Fibroblast of upper back skin (primary cell): ENCODE results near the gene ERVK3-1.
"Not testable (repeated sequence)": the region's sequence is repeated elsewhere in the genome, so short reads cannot be mapped to it uniquely, and the experiment has no call there.

Experiments
- DNase-seq: peaks from one replicate; pipeline ENCODE4 v3.0.0-alpha.2; 2013

ERVK3-1 gene, protein sequence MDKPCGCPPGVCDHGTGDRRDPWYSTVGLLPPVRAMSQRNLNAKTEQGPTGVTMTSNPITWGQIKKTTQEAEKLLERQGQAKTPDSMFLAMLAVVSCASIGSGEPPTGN

DNA sequence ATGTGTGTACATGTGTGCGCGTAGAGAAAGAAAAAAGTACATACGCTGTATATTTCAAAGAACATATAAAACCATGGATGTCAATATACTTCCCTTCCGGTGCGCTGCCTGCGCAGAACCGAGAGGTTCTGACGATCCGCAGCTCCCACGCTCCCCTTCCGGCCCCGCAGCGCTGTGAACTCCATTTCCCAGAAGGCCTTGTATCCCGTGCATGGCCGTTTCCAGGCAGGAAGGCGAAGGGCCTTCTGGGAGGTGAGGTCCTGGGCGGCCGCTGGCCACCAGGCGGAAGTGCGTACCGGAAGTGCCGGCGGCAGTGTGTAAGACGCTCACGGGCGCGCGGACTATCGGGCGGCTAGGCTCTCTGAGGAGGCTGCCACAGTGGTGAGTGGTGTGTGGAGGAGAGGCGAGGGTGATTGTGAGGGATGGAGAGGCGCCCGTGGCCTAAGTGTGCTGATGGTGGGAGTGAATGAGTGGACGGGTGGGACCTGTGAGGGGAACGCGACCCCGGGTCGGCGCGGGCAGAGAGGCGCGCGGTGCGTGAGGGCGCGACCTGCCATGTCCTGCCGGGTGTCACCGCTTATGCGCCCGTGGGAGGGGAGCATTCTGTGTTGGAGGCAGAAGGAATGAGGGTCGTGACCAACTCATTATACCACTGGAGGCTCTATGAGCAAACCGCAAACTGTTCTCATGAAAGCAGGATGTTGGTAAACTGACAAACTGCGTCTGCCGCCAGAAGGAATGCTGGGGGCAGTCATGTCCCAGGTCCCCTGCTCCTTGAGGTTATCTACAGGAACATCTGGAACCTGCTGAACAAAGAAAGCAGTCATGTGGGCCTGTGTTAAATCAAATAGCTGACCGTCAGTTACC is at the start of gene ERVK3-1:
ERVK3-1 (plus strand) TSS at position 313 of the 867 bp plus-strand sequence. CDS start 6,792 bp downstream, outside the sequence.
- DNase-seq: peak; percentile 96

DNA sequence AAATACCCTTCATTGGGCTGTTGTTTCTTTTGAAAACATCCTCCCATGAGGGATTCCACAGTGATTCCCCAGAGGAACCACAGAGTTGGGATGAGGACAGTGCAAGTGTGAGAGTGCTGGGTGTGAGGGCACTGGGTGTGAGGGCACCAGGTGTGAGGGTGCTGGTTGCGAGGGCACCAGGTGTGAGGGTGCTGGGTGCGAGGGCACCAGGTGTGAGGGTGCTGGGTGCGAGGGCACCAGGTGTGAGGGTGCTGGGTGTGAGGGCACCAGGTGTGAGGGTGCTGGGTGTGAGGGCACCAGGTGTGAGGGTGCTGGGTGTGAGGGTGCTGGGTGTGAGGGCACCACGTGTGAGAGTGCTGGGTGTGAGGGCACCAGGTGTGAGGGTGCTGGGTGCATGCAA is 46.9 kb upstream of the ERVK3-1 start:
- not testable (repeated sequence) for DNase-seq

DNA sequence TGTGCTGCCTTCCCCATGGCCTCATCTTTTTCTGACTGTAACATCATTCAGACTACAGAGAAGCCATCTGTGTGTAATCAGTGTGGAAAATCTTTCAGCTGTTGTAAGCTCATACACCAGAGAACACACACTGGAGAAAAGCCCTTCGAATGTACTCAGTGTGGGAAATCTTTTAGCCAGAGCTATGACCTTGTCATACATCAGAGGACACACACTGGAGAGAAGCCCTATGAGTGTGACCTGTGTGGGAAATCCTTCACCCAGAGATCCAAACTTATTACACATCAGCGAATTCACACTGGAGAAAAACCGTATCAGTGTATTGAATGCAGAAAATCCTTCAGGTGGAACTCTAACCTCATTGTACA is 43.6 kb upstream of the ERVK3-1 start:
- no peak for DNase-seq

DNA sequence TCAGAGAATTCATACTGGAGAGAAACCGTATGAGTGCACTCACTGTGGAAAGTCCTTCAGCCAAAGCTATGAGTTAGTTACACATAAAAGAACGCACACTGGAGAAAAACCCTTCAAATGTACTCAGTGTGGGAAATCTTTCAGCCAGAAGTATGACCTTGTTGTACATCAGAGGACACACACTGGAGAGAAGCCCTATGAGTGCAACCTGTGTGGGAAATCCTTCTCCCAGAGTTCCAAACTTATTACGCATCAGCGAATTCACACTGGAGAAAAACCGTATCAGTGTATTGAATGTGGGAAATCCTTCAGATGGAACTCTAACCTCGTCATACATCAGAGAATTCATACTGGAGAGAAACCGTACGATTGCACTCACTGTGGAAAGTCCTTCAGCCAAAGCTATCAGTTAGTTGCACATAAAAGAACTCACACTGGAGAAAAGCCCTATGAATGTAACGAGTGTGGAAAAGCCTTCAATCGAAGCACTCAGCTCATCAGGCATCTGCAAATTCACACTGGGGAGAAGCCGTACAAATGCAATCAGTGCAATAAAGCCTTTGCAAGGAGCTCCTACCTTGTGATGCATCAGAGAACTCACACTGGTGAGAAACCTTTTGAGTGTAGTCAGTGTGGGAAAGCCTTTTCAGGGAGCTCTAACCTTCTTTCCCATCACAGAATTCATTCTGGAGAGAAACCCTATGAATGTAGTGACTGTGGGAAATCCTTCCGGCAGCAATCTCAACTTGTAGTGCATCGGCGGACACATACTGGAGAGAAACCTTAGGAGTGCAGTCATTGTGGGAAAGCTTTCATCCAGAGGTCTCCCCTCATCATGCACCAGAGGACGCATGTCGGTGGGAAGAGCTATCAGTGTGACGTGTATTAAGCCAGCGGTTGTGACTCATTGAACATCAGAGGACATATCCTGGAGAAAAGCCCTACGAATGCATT is 42.9 kb upstream of the ERVK3-1 start:
- no peak for DNase-seq

DNA sequence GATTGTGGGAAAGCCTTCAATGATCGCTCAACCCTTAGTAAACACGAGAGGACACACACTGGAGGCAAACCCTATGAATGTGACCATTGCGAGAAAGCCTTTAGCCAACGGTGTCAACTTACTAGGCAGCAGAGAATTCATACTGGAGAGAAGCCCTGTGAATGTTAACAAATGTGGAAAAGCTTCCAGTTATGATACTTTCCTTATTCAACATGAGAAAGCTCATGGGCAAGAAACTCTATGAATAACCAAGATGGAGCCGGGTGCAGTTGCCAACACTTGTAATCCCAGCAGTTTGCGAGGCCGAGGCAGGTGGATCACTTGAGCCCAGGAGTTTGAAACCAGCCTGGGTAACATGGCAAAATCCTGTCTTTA is 42.3 kb upstream of the ERVK3-1 start:
- no peak for DNase-seq

DNA sequence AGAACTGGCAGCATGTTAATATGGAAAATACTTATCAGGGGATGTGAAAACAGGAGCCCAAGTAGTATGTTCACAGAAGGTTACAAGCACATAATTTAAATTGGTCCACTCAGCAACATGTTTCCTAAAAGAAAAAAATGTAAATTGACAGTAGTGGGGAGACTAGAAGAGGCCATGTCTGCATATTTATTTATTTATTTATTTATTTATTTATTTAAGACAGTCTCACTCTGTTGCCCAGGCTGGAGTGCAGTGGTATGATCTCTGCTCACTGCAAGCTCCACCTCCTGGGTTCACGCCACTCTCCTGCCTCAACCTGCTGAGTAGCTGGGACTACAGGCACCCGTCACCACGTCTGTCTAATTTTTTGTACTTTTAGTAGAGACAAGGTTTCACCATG is 40.1 kb upstream of the ERVK3-1 start:
- DNase-seq: no peak

DNA sequence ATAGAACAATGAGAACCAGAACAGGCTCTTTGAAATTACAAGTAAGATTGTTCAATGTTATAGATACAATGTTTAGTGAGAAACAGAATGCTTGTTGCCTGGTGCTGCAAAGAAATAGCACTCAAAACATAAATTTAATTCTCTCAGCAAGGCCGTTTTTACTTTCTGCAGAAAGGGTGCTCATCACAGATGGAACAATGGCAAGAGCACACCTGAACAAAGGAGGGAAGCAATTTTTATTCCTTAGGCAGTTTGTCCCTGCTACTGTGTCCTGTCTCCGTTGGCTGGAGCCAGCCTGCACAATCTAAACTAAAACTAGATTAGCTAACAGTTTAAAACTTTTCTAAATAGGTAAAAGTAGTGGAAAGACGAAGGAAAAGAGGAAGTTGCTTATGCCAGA is 36.8 kb upstream of the ERVK3-1 start:
- no peak for DNase-seq

DNA sequence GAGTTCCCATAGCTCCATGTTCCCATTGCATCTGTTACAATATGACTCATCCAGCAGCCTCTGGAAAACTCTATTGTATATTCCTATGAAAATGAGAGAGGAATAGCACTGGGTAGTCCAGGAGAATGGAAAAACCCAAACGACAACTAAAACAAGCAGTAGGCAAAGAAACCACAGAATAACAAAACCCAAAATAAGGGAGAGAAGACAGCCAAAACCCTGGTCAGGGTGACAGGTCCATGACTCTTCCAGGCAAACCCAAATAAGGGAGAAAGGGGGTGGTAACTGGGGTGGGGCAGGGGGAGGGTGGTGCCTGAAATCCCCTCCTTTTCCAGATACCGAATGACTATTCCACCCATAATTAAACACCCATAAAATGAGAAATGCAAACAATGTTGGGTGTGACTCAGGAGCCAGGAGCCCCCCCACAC is 30.4 kb upstream of the ERVK3-1 start:
- no peak for DNase-seq

DNA sequence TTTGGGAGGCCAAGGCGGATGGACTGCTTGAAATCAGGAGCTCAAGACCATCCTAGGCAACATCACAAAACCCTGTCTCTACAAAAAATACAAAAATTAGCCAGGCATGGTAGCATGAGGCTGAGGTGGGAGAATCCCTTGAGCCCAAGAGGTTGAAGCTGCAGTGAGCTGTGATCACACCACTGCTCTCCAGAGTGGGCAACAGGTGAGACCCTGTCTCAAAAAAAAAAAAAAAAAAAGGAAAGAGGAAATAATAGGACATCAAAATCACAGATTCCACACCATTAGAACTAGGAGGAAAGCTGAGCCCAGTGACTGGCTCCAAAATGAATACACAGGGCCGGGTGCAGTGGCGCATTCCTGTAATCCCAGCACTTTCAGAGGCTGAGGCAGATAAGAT is 29.6 kb upstream of the ERVK3-1 start:
- no peak for DNase-seq

DNA sequence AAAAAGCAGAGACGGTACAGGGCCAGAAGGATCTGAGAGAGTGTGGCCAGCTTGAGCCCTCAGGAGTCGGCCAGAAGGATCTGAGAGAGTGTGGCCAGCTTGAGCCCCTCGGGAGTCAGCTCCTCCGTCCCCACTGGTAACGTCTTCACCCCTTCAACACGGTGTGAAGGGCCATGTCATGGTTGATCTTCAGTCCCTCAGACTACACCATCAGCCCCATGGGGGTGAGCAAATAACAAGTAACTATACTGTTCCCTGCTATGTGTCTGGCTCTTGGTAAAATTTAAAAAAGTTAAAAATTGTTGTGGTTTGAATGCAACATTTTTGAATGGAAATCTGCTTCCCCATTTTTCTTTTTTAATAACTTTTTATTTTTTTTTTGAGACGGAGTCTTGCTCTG is 28.0 kb upstream of the ERVK3-1 start:
- DNase-seq: no peak

DNA sequence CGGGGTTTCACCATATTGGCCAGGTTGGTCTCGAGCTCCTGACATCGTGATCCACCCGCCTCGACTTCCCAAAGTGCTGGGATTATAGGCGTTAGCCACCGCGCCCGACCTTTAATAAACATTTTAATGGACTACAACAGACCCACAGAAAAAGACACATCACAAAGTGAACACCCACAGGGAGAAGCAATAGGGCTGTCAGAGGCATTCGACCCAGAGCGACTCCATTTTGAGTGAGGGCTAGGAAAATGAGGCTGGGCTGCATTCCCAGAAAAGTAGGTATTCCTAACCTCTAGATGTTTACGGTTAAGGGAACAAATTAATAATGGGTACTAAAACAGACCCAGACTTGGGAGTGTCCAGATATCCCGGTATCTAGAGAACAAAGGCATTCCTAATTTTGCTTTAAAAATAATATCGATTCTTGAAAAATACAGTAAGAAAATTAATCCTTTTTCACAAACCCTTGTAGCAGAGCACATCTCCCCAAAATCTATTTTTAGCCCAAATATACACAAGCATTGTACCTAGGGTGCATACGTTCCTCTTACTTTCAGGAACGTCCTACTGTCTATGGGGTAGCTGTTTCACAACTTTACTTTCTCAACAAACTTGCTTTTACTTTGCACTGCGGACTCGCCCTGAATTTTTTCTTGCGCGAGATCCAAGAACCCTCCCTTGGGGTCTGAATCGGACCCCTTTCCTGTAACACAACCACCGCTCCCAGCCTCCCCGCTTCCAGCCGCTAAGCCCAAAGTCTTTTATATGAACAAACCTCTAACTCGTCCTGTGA is 27.2 kb upstream of the ERVK3-1 start:
- DNase-seq: no peak

DNA sequence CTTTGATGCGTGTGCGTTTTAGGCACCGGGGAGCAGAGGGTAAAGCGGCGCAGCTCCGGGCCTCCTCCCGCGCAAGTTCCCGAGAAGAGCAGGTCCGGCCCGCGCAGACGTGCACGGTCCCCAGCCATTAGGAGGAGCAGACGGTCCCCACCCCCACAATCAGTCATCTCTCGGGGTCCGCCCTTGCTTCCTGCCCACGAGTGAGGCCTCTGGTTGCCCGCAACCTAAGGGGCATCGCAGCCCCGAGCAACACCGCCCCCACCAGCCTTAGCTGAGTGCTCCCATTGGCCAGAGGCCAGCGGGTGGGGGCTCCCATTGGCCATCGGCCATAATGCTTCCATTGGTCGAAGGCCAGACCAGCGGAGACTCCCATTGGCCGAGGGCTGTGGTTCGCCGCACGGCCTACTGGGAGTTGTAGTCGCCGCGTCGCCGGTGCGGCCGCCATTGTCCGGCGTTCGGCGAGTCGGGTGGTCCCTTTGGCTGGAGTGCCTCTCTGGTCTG is 26.6 kb upstream of the ERVK3-1 start, which contains the start of gene ZNF8:
ZNF8 (plus strand) TSS at position 415 of the 501 bp plus-strand sequence. CDS start 127 bp downstream, outside the sequence.
- DNase-seq: peak; percentile 98

DNA sequence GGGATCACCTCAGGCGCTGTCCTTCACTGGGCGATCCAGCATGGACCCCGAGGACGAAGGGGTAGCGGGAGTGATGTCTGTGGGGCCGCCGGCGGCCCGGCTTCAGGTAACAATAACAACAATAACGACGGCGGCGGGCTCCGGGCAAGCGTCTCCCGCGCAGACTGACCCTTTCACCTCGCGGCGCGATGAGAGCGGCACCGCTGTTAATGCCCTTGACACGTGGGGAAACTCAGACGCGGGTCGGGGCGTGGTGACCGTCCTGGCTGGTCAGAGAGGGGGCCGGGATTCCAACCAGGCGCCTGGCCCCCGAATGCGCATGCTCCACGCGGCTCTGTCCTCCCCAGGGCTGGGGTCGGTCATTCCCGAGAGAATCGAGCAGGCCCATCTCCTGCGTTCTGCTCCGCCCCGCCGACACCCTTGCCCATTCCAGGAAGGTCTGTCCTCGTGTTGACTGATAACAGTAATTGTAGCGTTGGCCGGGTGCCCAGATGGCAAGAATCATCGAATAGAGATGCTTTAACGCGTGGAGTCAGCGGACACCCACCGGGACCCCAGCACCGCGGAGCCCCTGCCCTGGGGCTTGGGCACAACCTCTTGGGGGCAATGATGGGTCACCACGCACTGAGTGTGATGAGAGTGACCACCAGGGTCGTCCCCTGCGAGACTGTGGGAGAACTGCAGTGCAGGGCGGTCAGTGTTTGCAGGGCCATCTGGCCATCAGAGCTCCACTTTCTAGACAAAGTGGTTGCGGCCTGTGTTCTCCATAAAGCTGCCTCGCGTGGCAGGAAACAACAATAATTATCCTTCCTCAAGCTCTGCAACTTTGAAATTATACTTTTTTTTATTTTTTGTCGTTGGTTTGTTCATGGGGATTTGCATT is 25.9 kb upstream of the ERVK3-1 start:
- peak; percentile 47 for DNase-seq

DNA sequence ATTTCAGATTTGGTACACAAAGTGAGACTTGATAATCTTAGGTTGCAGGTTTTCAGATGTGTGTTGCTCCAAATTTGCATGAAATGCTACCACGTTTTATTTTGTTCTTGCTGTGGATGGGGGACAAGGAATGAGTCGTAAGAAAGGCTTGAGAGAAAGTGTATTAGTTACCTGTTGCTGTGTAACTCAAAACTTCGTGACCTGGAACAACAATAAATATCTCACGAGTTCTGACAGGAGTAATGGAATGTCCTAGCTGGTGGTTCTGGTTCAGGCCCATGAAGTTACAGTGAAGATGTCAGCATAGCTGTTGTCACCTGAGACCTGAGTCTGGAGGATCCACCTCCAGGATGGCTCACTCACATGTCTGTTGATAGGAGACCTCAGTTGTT is 25.3 kb upstream of the ERVK3-1 start:
- DNase-seq: no peak

DNA sequence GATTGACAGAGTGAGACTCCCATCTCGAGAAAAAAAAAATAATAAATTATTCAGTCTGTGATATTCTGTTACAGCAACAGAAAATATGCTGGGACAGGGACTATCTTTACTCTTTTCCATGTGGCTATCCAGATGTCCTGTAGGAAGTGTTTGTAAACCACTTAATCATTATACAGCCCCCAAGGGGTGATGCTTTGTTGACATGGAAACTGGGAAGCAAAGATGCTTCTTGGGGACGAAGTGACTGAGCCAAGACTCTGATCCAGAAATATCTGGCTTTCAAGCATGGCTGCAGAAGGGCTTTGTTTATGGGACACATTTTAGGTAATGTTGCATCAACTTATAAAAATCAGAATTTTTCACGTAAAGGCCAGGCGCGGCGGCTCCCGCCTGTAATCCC is 21.0 kb upstream of the ERVK3-1 start:
- DNase-seq: no peak

DNA sequence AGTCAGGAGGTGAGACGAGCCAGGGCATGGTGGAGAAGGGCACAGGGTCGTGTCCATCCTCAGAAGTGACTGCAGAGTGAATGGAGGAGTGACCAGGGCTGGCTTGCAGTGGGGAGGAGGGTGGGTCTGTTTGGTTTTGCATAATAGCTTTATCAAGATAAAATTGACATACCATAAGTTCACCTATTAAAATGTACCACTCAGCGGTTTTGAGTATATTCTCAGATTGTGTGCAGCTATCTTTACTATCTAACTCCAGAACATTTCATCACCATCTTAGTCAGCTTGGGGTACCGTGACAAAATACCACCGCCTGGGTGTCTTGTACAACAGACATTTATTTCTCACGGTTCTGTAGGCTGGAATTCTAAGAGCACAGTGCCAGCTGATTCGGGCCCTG is 13.2 kb upstream of the ERVK3-1 start:
- no peak for DNase-seq

DNA sequence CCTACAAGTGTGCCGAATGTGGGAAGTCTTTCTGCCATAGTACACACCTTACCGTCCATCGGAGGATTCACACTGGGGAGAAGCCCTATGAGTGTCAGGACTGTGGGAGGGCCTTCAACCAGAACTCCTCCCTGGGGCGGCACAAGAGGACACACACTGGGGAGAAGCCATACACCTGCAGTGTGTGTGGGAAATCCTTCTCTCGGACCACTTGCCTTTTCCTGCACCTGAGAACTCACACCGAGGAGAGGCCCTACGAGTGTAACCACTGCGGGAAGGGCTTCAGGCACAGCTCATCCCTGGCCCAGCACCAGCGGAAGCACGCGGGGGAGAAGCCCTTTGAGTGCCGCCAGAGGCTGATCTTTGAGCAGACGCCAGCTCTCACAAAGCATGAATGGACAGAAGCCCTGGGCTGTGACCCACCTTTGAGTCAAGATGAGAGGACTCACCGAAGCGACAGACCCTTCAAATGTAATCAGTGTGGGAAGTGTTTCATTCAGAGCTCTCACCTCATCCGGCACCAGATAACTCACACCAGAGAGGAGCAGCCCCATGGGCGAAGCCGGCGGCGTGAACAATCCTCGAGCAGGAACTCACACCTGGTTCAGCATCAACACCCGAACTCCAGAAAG is 10.3 kb upstream of the ERVK3-1 start:
- DNase-seq: no peak

DNA sequence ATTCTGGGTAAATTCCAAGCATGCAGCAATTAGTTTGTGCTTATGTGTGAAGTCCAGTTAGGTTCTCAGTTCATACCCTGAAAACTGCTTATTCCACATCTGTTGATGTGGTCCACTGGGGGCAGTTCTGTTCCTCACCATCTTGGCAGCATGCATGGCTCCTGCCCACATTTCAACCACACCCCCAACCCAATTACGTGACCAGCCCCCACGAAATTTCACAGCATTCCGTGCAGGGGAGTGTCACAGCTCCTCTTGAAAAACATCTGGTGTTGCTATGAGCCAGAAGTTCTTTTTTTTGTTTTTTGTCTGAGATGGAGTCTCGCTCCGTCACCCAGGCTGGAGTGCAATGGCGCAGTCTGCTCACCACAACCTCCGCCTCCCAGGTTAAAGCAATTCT is 9.1 kb upstream of the ERVK3-1 start:
- DNase-seq: no peak

DNA sequence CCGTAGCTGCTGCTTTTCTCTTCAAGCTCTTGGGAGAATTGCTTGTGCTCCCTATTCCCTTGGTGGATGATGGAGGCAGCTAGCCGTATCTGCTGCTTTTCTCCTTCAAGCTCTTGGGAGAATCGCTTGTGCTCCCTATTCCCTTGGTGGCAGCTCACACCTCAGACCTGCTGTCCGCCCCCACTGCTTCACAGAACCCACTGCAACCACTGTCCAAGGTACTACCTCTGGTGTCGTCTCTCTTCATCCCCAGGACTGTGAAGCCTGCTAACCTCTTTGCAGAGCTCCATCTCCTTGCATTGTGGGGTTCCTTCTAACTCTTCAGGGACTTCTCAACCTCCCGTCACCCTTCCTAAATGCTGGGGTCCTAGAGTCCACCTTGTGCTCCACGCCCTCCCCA is 4.6 kb upstream of the ERVK3-1 start:
- DNase-seq: no peak

DNA sequence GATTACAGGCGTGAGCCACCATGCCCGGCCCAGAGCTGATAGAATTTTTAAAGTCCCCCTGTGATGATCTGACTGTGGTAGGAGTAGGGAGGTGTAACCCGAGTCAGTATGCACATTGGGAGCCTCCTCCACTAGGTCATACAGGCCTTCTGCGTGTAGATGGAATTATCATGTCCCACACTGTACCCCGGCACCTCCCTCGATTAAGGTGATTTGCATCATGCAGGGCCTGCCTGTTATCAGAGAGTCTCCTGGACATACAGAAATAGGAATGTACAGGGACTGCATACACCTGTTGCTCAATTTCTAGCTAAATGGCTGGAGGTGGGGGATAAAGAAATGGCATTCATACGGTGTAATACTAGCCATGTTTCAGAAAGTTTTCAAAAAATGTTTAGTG is 922 bp upstream of the ERVK3-1 start:
- no peak for DNase-seq

DNA sequence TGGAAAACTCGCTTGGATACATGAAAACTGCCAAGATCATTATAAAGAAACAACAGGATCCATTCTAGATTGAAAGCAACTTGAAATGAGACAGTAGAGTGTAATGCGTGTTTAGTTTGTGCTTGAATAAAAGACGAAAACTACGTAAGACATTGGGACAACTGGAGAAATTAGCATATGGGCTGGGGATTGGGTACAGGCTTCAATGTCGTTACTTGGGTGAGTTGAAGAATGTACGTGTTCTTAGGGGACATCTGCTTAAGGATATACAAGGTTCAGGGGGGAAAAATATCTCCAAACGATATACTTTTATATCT is 471 bp upstream of the ERVK3-1 start:
- DNase-seq: no peak
